GM18526 (cell line): Measurements from ENCODE around the gene KRT16.

Experiments used
- POLR2A ChIP-seq: IDR thresholded peaks from 3 replicates; pipeline ENCODE4 v1.6.1; 2011; ENCODE audit not compliant: insufficient read length; ENCODE audit errors: extremely low read depth

KRT16 gene

GRCh38 chr17:41575336-41575735 is 37.2 kb downstream of the KRT16 start:
- no peak for TF ChIP-seq POLR2A

DNA sequence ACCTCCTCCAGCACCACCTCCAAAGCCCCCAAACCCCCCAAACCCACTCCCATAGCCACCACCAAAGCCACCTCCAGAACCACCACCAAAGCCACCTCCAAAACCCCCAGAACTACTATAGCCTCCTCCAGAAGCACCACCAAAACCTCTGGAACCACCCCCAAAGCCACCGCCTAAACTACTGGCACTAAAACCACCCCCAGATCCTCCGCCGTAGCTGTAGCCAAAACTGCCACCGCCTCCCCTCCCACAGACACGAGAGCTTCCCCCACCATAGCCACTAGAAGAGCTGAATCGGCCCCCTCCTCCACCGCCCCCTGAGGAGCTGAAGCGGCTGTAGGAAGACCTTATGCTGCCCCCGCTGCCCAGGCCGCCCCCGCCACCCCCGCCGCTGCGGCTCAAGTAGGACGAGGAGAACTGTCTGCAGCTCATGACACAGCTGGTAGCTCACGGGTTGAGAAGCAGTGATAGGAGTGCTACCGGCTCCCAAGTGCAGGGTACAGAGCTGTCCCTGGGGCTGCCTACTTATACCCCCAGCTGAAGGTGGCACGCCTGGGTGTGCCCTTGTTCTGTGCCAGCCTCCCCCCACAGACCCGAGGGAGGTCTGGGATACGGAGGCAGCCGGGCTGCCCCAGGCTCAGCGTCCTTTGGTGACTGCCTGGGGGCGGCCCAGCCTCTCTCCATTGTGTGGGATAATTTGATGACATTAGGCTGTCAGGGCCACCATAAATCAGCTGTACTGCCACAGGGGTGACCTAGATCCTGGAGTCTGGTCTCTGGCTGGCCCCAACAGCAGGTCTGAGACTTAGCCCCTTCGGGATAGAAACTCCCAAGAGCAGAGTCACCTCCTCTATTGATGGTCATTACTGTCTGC is 40.8 kb downstream of the KRT16 start, which contains the start of gene KRT9:
Gene KRT9 (minus strand): TSS at position 499 of the 874 bp plus-strand sequence. CDS start 67 bp downstream, at position 432.
- TF ChIP-seq POLR2A, result no peak

DNA sequence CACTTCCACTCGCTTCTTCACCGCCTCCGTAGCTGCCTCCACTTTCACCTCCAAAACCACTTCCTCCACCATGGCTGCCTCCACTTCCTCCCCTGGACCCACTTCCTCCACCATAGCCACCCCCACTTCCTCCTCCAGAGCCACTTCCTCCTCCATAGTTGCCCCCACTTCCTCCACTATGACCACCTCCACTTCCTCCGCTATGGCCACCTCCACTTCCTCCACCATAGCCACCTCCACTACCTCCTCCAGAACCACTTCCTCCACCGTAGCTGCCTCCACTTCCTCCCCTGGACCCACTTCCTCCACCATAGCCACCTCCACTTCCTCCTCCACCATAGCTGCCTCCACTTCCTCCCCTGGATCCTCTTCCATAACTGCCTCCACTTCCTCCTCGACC is 45.2 kb downstream of the KRT16 start:
- no peak for TF ChIP-seq POLR2A

DNA sequence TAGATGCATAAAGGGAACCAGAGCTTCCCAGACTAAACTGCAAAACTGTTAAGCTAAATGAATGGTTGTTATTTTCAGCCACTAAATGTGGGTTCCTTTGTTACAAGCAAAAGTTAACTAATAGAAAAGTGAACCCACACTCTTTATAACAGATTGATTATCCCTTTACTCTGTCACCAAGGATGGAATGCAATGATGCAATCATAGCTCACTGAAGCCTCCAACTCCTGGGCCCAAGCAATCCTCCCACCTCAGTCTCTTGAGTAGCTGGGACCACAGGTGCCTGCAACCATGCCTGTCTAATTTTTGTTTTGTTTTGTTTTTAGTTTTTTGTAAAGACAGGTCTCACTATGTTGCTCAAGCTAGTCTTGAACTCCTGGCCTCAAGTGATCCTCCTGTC is 47.2 kb downstream of the KRT16 start:
- no peak for TF ChIP-seq POLR2A

GRCh38 chr17:41563607-41564170 is 48.9 kb downstream of the KRT16 start:
- TF ChIP-seq POLR2A, result no peak

GRCh38 chr17:41561554-41561953 is 51.0 kb downstream of the KRT16 start:
- no peak for TF ChIP-seq POLR2A
